ACC112 (cell line): ENCODE data around the gene SERPINE1.
A peak's percentile ranks its signal among the peaks of the same experiment; 100 is the strongest.

ENCODE experiments used
- H2AFZ ChIP-seq: fragments of 200-600 bp; sonication (generic); one replicate; pipeline ENCODE4 v1.6.0; 2017; ENCODE audit warnings: antibody characterized with exemption, low read length; ENCODE audit not compliant: unreplicated experiment
- H3K27ac ChIP-seq: fragments of 200-600 bp; sonication (generic); 2 replicates; pipeline ENCODE4 v1.5.1; 2014; ENCODE audit warnings: low read depth, mild to moderate bottlenecking, antibody characterized with exemption, low read length, moderate library complexity
- H3K27me3 ChIP-seq: fragments of 200-600 bp; sonication (generic); 2 replicates; pipeline ENCODE4 v1.6.1; 2014; ENCODE audit warnings: mild to moderate bottlenecking, antibody characterized with exemption, low read length, moderate library complexity, mixed read lengths; ENCODE audit not compliant: insufficient read depth
- H3K36me3 ChIP-seq: fragments of 200-600 bp; sonication (generic); 2 replicates; pipeline ENCODE4 v1.6.1; 2016; ENCODE audit warnings: mild to moderate bottlenecking, antibody characterized with exemption, low read length, moderate library complexity, mixed read lengths; ENCODE audit not compliant: insufficient read depth
- H3K4me1 ChIP-seq: fragments of 200-600 bp; sonication (generic); one replicate; pipeline ENCODE4 v1.6.1; 2016; ENCODE audit warnings: low read length, mixed read lengths; ENCODE audit not compliant: insufficient read depth, unreplicated experiment, control insufficient read depth
- H3K4me3 ChIP-seq: fragments of 200-600 bp; sonication (generic); 2 replicates; pipeline ENCODE4 v1.5.1; 2014; ENCODE audit warnings: mild to moderate bottlenecking, low read depth, low read length
- H3K79me2 ChIP-seq: fragments of 200-600 bp; sonication (generic); one replicate; pipeline ENCODE4 v1.6.0; 2016; ENCODE audit warnings: low read length; ENCODE audit not compliant: control insufficient read depth, unreplicated experiment, insufficient read depth

The SERPINE1 gene

GRCh38 chr7:101126651-101127459, at the start of gene SERPINE1:
TSS of gene SERPINE1 (plus strand) at chr7:101127104. CDS start at chr7:101128394, 1,290 bp downstream.
- peaks cover 53% of the 10 kb centered on the region for H3K4me1 ChIP-seq
- peaks cover 26% of the 10 kb centered on the region for H3K36me3 ChIP-seq
- H2AFZ ChIP-seq, result no peak within 1 kb of the TSS
- H3K79me2 ChIP-seq, result peaks cover 42% of the 10 kb centered on the region
- H3K4me3 ChIP-seq, result peak within 1 kb of the TSS; percentile 96
- no peaks in the 10 kb centered on the region for H3K27me3 ChIP-seq
- H3K27ac ChIP-seq, result peak within 1 kb of the TSS; percentile 100

- H2AFZ ChIP-seq, result no peak overlapping the region
- H3K27me3 ChIP-seq, result no peaks in the 10 kb centered on the region
- peaks cover 6% of the 10 kb centered on the region for H3K4me1 ChIP-seq
- no peak overlapping the region for H3K27ac ChIP-seq
- H3K79me2 ChIP-seq, result no peaks in the 10 kb centered on the region
- H3K36me3 ChIP-seq, result no peaks in the 10 kb centered on the region
- no peak overlapping the region for H3K4me3 ChIP-seq
These were observed 49.4 kb upstream of the SERPINE1 start for GRCh38 chr7:101077303-101078086.

GRCh38 chr7:101081432-101081831, 45.5 kb upstream of the SERPINE1 start:
- Histone ChIP-seq H3K4me1 (peaks cover 13% of the 10 kb centered on the region), H3K79me2 (peaks cover 12% of the 10 kb centered on the region)

GRCh38 chr7:101084865-101085161, 42.1 kb upstream of the SERPINE1 start:
- H3K79me2 ChIP-seq, result peaks cover 46% of the 10 kb centered on the region
- H2AFZ ChIP-seq, result peak overlapping the region; percentile 93
- H3K36me3 ChIP-seq, result peaks cover 14% of the 10 kb centered on the region; the same call in 1 of the 2 replicates
- no peaks in the 10 kb centered on the region for H3K27me3 ChIP-seq
- H3K27ac ChIP-seq, result peak overlapping the region; percentile 90
- peaks cover 23% of the 10 kb centered on the region for H3K4me1 ChIP-seq
- H3K4me3 ChIP-seq, result peak overlapping the region; percentile 96

More at GRCh38 chr7:101081432-101081831, 45.5 kb upstream of the SERPINE1 start:
- Histone ChIP-seq H3K36me3 (no peaks in the 10 kb centered on the region), H3K4me3 (no peak overlapping the region), H2AFZ (no peak overlapping the region), H3K27ac (no peak overlapping the region), H3K27me3 (no peaks in the 10 kb centered on the region)

- no peaks in the 10 kb centered on the region for H3K27me3 ChIP-seq
- H3K79me2 ChIP-seq, result peaks cover 51% of the 10 kb centered on the region
- H2AFZ ChIP-seq, result peak within 1 kb of the TSS; percentile 93
- peaks cover 14% of the 10 kb centered on the region; the same call in 1 of the 2 replicates for H3K36me3 ChIP-seq
- peak within 1 kb of the TSS; percentile 90 for H3K27ac ChIP-seq
- peak within 1 kb of the TSS; percentile 96 for H3K4me3 ChIP-seq
- H3K4me1 ChIP-seq, result peaks cover 23% of the 10 kb centered on the region
These were observed 41.5 kb upstream of the SERPINE1 start, which contains the start of gene TRIM56 for GRCh38 chr7:101085162-101085964. TSS of gene TRIM56 (plus strand) at chr7:101085481. CDS start at chr7:101087313, 1,832 bp downstream.

GRCh38 chr7:101087334-101088068, 39.4 kb upstream of the SERPINE1 start:
- 0 out of 2 replicates have a peak overlapping the region, but pooled peaks have one; percentile 96 for H3K4me3 ChIP-seq
- peaks cover 59% of the 10 kb centered on the region for H3K79me2 ChIP-seq
- H3K4me1 ChIP-seq, result peaks cover 23% of the 10 kb centered on the region
- no peaks in the 10 kb centered on the region for H3K27me3 ChIP-seq
- H3K27ac ChIP-seq, result no peak overlapping the region
- H2AFZ ChIP-seq, result no peak overlapping the region
- peaks cover 19% of the 10 kb centered on the region; the same call in 1 of the 2 replicates for H3K36me3 ChIP-seq

GRCh38 chr7:101088069-101088425, 38.9 kb upstream of the SERPINE1 start:
- H3K36me3 ChIP-seq, result peaks cover 19% of the 10 kb centered on the region; the same call in 1 of the 2 replicates

GRCh38 chr7:101088858-101089529, 37.9 kb upstream of the SERPINE1 start:
- peaks cover 19% of the 10 kb centered on the region; the same call in 1 of the 2 replicates for H3K36me3 ChIP-seq

More at GRCh38 chr7:101088069-101088425, 38.9 kb upstream of the SERPINE1 start:
- Histone ChIP-seq H3K4me3 (no peak overlapping the region), H3K27ac (no peak overlapping the region), H3K27me3 (no peaks in the 10 kb centered on the region), H2AFZ (no peak overlapping the region), H3K79me2 (peaks cover 59% of the 10 kb centered on the region), H3K4me1 (peaks cover 23% of the 10 kb centered on the region)

GRCh38 chr7:101089876-101090275, 37.0 kb upstream of the SERPINE1 start:
- Histone ChIP-seq H3K4me1 (peaks cover 32% of the 10 kb centered on the region), H3K27ac (no peak overlapping the region), H3K79me2 (peaks cover 59% of the 10 kb centered on the region), H2AFZ (no peak overlapping the region), H3K27me3 (no peaks in the 10 kb centered on the region), H3K36me3 (peaks cover 19% of the 10 kb centered on the region; the same call in 1 of the 2 replicates), H3K4me3 (no peak overlapping the region)

More at GRCh38 chr7:101088858-101089529, 37.9 kb upstream of the SERPINE1 start:
- Histone ChIP-seq H3K4me3 (no peak overlapping the region), H3K4me1 (peaks cover 28% of the 10 kb centered on the region), H3K27ac (no peak overlapping the region), H3K27me3 (no peaks in the 10 kb centered on the region), H3K79me2 (peaks cover 59% of the 10 kb centered on the region), H2AFZ (no peak overlapping the region)
